HL-60/S4 (cell line): ENCODE data around the gene ARMC7.
"Not testable (repeated sequence)": the region's sequence is repeated elsewhere in the genome, so short reads cannot be mapped to it uniquely, and the experiment has no call there.

Source experiments
- in situ Hi-C: fragments of 300-500 bp; cut with MboI; formaldehyde crosslinking; loops from 2 replicates; pipeline ENCODE4 v1.14.3; 2022; ENCODE audit warnings: low sequenced_read_pairs

The ARMC7 gene

DNA sequence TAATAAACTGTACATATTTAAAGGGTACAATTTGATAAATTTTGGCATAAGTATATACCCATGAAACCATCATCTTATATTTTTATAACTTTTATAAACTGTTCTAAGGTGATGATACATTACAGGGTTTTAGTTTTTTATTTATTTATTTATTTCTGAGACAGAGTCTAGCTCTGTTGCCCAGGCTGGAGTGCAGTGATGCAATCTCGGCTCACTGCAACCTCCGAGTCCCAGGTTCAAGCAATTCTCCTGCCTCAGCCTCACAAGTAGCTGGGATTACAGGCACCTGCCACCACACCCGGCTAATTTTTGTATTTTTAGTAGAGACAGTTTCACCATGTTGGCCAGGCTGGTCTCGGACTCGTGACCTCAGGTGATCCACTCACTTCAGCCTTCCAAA is 18.2 kb downstream of the ARMC7 start:
- in situ Hi-C loops: not testable (repeated sequence)

DNA sequence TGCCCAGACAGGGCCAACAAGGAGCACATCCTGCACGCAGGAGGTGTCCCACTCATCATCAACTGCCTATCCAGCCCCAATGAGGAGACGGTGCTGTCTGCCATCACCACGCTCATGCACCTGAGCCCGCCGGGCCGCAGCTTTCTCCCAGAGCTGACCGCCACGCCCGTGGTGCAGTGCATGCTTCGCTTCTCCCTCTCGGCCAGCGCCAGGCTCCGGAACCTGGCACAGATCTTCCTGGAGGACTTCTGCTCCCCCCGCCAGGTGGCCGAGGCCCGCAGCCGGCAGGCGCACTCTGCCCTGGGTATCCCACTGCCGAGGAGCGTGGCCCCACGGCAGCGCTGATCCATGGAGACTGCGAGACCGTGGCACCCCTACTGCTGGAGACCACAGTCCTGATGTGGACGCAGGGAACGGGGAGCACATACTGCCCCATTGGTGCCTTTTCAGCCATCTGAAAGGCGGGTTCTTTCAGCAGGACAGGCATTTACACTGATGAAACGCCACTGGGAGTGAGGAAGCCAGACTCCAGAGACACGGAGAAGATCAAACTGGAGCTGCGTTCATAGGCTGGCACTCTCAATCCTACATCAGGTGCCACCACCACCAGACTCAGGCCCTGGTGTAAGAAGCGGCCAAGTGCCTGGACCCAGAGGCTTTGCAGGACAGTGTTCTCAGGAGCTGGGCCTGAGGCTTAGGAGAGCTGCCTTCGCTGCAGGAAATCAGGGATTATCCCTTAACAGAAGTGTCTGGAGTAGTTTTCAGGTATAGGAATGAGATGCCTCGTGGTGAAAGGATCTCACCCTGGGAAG is 19.1 kb downstream of the ARMC7 start:
- in situ Hi-C loops: no loop called here

DNA sequence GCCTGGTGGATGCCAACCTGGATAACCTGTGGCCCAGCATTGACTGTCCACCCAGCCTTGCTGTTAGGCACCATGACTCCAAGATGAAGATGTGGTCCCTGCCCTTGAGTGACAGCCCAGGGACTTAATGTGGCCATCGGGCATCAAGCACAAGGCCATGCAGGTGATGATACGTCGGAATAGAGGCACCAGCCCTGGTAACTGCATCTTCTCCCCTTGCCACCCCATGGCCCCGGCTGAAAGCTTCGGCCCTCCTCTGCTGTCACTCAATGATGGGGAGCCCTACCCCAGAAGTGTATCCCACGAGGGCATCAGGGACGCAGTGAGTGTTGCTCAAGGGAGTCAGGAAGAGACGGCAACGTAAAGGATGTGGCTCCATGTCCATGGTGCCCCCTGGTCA is 19.8 kb downstream of the ARMC7 start:
- in situ Hi-C loops: no loop called here

DNA sequence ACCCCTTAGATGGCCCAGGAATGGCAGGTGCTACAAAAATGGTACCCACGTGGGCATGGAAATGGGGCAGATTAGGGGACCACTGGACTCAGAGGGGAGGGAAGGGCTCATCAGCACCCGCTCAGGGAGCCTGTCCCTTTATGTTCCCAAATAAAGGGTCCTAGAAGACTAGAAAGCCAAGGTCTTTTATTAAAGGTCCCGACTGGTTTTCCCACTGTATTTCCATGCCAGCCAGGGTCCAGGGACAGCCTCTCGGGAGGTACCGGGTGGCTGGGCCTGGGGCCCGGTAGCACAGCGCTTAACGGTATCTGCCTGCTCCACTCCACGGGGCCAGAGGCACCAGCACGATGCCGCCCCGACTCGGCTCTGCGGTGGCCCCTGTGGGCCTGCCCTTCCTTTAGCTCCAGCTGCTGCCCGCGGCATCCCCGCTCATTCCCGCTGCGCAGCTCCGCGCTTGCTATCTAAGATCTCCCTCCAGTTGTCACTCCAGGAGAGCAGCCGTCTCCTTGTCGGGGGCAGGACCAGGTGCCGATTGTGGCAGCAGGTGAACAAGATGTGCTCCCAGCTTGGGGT is 20.4 kb downstream of the ARMC7 start:
- in situ Hi-C loops: no loop called here

DNA sequence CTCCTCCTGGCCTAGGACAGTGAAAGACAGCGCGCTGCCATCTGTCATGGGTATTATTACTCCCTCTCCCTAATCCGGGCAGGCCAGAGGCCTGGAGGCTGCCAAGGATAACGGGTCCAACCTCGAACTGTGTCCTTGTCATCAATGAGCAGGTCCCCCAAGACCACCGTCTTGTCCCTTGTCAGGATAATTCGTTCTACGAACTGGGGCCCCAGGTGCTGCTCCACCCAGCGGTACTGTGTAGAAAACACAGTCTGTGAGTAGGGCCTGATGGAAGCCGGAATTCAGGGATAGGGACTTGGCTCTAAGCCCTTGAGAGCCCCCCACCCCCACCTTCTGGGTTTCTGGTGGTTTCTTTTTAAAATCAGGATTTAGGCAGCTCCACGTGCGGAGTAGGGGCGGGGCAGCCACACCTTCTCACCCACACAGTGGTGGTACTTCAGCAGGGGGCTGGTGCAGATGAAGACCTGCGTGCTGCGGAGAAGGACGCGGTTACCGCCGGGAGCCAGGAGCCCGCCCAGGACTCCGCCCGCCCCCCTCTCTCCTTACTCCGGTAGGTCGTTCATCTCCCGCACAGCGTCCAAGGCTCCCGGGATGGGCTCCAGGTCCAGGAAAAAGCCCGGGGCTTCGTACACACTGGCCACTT is 21.0 kb downstream of the ARMC7 start:
- in situ Hi-C loops: no loop called here

DNA sequence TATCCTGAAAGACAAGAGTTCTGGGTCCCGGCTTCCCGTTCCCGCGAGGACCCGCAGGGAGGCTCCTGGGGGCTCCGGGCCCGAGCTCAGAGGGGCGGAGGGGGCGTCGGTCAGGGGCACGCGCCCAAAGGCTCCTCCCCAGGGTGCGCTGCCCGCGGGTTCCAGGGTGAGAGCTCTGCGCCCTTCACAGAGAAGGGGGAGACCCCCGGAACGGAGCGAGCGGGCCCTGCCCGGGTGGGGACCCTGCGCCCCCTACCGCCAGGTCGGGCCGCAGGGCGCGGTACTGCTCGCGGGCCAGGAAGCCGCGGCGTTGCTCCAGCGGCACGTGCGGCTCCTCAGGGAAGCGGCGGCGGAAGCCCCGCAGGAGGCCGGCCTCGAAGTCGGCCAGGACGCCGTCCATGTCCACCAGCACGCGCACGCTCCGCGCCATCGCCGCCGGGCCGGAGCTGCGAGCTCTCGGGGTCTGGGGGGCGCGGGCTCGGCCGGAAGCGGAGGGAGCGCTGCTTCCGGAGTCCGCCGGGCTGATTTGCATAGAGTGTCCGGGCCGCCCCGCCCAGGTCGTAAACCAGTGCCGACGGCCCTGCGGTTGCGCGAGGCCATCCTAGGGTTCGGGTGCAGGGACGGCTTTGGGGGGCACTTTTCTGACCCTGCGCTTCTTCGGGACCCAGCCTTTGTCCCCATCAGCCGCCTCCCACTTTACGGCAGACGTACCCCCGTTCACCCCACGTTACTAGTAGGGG is 21.7 kb downstream of the ARMC7 start, which contains the start of gene NT5C:
Gene NT5C, minus strand, starts transcription at position 465 of the 740 bp plus-strand sequence. Its CDS starts 35 bp downstream, at position 430.
- in situ Hi-C loops: no loop called here

DNA sequence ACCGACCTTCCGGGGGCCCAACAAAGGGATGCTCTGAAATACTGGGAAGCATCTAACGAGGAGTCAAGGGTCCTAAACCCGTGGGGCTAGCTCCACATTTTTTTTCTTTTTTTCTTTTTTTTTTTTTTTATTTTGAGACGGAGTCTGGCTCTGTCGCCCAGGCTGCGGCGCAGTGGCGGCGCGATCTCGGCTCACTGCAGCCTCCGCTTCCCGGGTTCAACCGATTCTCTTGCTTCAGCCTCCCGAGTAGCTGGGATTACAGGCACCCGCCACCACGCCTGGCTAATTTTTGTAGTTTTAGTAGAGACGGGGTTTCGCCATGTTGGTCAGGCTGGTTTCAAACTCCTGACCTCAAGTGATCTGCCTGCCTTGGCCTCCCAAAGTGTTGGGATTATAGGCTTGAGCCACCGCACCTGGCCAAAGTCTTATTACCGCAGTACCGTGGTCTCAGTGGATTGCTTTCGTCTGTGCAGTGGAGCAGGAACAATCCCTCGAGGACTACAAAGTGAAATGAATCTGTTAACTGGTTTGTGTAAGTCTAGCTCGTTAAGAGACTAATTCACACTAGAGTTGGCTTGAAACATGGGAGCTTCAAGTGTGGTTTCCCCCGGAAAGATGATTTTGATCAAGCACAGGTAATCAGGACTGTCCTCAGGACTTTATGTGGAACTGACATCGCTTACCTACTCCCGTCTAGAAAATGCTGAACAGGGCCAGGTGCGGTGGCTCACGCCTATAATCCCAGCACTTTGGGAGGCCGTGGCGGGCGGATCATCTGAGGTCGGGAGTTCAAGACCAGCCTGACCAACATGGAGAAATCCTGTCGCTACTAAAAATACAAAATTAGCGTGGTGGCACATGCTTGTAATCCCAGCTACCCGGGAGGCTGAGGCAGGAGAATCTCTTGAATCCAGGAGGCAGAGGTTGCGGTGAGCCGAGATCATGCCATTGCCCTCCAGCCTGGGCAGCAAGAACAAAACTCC is 22.5 kb downstream of the ARMC7 start:
- in situ Hi-C loops: not testable (repeated sequence)

DNA sequence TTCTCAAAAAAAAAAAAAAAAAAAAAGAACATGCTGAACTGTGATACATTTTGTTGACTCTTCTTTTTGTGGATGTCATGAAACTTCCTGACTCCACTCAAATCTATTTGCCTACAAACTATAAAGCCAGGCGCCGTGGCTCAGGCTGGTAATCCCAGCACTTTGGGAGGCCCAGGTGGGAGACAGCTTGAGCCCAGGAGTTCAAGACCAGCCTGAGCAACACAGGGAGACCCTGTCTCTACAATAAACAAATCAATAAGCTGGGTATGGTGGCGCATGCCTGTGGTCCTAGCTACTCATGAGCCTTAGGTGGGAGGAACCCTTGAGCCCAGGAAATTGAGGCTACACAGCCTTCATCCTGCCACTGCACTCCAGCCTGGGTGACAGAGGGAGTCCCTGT is 23.2 kb downstream of the ARMC7 start:
- in situ Hi-C loops: no loop called here

DNA sequence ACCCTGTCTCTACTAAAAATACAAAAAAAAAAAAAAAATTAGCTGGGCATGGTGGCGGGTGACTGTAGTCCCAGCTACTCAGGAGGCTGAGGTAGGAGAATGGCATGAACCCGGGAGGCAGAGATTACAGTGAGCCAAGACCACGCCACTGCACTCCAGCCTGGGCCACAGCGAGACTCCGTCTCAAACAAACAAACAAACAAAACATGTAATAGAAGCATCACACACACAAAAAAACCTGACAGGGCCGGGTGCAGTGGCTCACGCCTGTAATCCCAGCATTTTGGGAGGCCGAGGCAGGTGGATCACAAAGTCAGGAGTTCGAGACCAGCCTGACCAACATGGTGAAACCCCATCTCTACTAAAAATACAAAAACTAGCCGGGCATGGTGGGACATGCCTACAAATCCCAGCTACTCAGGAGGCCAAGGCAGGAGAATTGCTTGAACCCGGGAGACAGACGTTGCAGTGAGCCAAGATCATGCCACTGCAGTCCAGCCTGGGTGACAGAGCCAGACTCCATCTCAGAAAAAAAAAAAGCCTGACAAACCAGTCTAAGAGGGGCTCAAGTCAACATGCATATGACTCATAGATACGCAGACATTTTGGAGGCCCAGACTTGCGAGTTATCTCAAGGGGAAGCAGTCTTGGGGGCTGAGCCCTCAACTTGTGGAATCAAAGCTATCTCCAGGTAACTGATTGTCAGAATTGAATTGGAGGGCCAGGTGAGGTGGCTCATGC is 24.0 kb downstream of the ARMC7 start:
- in situ Hi-C loops: not testable (repeated sequence)

DNA sequence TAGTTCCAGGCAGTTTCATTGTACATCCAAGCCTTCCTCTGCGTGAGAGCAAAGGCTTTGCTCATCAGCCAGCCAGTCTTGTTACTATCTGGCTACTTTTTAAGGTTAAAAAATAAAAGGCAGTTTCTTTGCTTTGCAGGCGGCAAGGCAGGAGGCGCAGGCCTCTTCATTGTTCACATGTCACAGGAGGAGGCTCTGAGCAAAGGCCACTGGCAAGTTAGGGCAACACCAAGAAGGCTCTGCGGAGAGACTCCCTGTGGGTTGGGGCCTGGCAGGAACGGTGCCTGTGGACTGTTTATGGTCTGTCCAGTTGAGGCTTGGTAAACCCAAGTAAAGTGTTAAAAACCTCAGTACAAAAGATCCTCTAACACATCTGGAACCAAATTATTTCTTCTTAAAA is 25.7 kb downstream of the ARMC7 start:
- in situ Hi-C loops: no loop called here

DNA sequence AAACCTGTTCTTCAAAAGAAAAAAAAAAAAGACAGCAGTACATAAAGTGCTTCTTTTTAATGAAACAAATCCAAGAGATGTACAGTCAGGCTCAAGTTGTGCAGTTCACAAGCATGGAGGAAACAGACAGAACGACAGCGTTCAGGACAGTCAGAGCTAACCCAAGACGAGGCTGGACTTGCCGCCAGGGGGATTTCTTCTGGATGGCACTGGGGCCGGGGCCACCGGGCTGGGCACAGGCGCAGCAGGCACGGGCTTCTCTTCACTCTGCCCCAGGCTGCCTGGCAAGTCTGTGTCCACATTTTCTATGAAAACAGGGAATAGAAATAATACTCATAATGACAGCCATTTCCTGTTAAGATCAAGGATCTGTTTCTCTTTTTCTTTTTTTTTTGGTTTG is 26.2 kb downstream of the ARMC7 start:
- in situ Hi-C loops: no loop called here

DNA sequence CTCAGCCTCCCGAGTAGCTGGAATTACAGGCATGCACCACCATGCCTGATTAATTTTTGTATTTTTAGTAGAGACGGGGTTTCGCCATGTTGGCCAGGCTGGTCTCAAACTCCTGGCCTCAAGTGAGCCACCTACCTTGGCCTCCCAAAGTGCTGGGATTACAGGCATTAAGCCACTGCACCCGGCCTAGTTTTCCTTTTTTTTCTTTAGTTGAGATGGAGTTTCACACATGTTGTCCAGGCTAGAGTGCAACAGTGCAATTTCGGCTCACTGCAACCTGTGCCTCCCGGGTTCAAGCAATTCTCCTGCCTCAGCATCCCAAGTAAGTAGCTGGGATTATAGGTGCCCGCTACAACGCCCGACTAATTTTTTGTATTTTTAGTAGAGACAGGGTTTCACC is 28.0 kb downstream of the ARMC7 start:
- in situ Hi-C loops: not testable (repeated sequence)

DNA sequence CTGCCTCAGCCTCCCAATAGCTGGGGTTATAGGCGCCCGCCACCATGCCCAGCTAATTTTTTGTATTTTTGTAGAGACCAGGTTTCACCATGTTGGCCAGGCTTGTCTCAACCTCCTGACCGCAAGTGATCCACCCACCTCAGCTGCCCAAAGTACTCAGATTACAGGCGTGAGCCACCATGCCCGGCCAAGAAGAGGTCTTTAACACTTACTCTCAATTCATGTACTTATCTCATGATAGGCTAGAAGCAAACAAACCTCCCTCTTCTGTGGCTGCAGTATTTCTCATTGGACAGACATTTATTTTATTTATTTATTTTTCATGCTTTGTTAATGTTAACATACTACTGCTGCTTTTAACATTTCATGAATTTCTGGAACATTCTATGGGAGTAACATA is 28.8 kb downstream of the ARMC7 start:
- in situ Hi-C loops: no loop called here

DNA sequence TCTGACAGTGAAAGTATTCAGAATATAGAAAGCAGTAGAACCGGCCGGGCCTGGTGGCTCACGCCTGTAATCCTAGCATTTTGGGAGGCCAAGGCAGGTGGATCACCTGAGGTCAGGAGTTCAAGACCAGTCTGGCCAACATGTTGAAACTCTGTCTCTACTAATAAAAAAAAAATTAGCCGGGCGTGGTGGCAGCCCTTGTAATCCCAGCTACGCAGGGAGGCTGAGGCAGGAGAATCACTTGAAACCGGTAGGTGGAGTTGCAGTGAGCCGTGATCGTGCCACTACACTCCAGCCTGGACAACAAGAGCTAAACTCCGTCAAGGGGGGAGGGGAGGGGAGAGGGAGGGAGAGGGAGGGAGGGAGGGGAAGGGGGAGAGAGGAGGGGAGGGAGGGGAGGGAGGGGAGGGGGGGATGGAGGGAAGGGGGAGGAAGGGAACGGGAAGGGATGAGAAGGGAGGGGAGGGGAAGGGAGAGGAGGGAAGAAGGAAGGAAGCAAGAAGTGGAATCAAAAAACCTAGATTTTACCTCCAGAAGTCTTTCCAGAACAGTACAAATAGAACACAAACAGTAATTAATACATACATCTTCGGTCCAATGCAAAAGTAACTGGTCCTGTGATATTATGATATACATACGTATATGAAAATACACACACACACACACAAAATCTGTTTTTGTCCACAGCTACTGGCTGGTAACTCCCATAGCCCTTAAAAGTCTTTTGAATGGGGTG is 32.6 kb downstream of the ARMC7 start:
- in situ Hi-C loops: no loop called here

DNA sequence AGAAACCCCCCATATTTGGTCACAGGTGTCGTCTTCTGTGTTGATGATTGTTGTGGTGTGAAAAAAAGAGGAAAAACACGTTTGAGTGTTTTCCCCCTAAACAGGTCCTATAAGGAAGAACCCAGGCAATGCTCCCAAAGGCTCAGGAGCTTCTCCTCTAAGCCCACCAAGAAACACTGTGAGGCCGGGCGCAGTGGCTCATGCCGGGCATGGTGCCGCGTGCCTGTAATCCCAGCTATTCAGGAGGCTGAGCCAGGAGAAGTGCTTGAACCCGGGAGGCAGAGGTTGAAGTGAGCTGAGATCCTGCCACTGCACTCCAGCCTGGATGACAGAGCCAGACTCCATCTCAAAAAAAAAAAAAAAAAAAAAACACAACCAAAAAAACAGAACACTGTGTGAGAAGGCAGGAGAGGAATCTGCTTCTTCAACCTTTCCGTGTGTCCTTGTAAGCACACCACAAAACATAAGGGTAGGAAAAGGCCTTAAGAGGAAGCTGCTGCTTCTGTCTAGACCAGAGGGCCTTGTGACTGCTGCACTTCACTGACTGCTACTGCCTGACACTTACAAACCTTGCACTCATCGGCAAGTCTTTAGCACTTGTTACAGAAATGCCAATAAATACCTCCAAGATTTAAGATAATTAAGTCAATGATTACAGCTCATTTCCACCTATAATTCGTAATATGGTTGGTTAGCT is 35.2 kb downstream of the ARMC7 start:
- in situ Hi-C loops: no loop called here

DNA sequence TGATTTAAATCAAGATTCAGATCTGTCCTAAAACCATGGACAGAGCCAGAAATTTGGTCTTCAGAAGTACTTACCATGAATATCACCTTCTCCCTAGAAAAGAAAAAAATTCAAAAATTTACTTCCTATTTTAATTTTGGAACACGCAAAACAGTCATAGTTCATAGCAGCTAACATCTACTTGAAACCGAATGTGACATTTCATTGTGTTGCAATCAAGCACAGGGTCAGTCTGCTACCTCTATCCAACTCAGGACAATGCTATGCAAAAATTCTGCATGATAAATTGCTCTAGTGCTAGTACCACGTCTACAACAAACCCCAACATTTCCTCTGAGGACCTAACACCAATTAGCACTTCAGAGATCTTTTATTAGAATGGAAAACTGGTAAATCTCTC is 36.8 kb downstream of the ARMC7 start:
- in situ Hi-C loops: no loop called here

DNA sequence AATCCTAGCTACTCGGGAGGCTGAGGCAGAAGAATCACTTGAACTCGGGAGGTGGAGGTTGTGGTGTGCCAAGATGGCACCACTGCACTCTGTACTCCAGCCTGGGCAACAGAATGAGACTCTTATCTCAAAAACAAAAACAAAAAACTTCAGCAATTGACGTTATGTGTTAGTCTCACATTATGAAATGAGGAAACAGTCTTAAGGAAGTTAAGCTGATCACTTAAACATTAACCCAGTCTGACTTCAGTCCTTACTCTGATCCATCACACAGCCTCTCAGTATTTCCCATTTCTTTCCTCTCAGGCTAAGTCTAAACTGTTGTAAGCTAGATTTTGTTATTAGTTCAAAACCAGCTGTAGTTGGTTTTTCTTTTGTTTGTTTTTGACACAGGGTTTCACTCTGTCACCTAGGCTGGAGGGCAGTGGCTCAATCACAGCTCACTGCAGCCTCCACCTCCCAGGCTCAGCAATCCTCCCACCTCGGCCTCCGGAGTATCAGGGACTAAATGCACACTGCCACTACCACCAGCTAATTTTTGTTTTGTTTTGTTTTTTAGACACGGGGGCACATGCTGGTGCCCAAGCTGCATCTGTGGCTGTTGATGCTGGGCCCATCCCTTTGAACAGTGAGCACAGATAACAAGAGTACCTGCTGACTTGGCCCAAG is 38.2 kb downstream of the ARMC7 start:
- in situ Hi-C loops: no loop called here

DNA sequence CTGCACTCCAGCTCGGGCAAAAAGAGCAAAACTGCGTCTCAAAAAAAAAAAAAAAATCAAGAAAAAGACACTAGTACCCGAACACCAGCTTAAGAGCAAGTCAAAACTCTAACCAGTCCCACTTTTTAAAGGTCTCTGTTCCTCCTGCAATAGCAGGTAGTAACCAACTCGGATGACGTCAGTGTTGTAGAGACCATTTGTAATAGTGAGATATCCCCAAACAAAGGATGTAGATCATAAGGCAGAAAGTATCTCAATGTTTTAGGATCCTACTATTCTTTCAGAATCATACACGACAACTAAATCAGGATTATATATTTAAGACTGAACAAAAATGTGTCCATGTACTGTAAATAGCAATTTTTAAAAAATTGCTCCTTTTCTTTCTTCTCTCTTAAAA is 42.2 kb downstream of the ARMC7 start:
- in situ Hi-C loops: no loop called here
